Hair follicle dermal papilla cell (primary cell): Measurements from ENCODE around the gene MRPL48. TPM values are rescaled to one million over a fixed set of nuclear protein-coding genes. Genes with fewer than 3 reads are reported as not detected.

ENCODE experiments used
- total RNA-seq: library from RNA; depleted of rRNA; stranded (reverse); fragments of >200 nt; gene quantifications from 2 replicates; pipeline ENCODE4 v1.2.3, GENCODE V29; 2012

Gene MRPL48
- total RNA-seq = 13.3 and 14.2 TPM in 2 replicates

DNA sequence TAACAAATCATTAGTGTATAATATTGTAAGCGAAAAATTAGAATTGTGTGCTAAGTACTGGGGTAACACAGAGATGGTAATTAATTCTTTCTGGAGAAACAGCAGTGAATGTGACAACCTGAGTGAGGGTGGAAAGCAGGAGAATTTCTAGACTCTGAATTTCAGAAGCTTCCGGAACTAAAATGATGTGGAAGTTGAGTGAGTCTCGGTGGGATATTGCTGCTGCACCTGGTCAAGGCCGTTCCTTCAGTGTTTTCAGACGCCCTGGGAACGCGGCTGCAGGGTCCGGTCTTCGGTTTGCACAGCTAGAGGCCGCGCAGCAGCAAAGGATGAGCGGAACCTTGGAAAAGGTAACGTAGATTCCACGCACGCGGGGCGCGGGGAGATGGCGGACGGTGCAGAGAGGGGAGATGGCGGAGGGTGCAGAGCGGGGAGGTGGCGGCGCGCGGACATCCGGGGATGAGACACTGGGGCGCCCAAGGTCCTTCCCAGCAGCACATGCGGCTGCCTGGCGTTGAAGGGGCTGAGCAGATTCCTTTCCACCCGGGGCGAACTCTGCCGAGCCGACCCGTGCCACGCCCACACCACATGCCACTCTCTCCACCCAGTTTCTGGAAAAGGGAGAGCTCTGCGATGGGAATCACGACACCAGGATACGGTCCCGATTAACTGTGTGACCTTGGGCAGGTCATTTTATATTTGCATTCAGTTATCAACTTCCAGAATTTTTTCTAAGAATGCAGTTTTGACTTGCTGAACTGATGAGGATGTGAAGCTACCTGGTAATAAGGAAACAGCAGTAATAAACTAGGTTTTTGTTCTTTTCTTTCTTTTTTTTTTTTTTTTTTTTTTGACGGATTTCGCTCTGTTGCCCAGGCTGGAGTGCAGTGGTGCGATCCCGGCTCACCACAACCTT is at the start of gene MRPL48:
Gene MRPL48 (plus strand): TSS at position 232 of the 916 bp plus-strand sequence. CDS start 98 bp downstream, at position 330.

DNA sequence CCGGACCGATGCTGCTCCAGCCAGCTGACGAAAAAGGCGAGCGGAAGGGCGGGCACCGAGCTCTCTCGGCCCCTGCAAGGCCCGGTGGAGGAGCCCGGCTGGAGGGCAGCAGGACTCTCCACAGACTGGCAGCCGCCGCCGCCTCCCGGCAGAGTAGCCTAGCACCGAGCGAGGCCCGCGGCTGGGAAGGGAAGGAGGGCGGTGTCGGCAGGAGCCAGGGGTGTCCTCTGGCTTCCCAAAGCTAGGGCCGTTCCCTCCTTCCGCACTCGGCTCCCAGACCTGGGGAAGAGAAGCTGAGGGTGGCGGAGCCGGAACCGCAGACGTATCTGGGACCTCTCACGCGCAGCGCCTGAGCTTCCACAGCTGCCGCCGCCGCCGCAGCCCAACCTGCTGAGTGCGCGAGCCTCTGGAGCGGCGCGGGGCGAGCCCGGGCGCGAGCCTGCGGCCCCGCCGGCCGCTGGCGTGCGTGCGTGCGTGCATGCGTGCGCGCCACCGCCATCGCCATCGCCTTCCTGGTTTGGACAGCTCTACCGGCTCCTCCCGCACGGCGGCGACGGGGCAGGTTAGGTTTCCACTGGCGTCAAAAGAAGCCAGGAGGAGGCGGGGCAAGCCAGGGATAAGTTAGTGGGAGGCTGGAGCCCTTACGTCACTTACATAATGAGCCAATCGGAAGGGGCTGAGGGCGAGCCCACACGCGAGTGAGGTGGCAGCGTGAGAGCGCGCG is 26.8 kb upstream of the MRPL48 start, which contains the start of gene RAB6A:
Gene RAB6A (minus strand): TSS at position 396 of the 724 bp plus-strand sequence. CDS start 439 bp downstream, outside the sequence.

DNA sequence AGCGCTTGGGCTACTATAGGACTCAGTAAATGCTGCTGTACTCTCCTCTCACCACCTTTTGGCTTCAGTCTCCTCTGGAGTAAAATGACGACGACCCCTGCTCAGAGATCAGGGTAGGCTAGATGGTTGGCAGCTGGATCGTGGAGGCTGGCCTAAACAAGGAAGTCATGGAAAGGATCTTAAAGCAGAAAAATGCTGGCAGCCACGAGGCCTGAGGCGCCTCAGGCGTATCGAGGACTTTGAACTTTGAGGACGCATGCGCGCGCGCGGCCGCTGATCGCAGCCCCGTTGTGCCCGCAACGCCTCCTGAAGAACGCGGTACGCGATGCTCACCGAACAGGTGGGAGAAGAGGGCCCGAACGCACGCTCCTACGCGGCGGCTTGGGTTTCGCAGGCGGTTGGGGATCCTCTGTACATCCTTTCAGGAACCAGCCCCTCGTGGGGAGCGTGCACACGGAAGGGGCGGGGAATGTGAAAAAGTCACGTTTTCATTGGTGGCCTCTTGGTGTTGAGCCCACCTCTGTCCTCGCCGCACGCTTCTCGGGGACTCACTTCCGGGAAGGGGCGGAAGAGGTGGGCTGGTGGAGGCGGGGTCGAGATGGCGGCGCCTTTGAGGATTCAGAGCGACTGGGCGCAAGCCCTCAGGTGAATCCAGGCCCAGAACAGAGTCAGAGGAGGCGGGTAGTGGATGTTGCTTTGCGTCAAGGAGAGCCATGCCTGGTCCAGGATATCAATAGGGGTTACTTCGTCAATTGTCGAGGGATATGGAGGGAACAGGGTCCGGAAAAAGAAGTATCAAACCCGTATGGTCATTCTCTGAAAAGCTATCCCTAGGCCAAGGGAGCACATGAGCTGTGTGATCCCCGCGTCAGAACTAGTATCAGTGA is 89.0 kb downstream of the MRPL48 start, which contains the start of the genes COA4 and PAAF1:
Gene COA4 (minus strand): TSS at position 423 of the 887 bp plus-strand sequence. CDS start 3,468 bp downstream, outside the sequence.
Gene PAAF1 (plus strand): TSS at position 576 of the 887 bp plus-strand sequence. CDS start 23 bp downstream, at position 599.

Other genes starting within 250 kb of the MRPL48 start
- 45.9 and 50.3 TPM in 2 replicates for gene FAM168A, start 189.8 kb upstream of the MRPL48 start, total RNA-seq
- gene PLEKHB1, start 141.3 kb upstream of the MRPL48 start, total RNA-seq = 0.16 TPM in 1 of 2 replicates, not detected in the other
- 167 and 181 TPM in 2 replicates for gene RAB6A, start 26.8 kb upstream of the MRPL48 start, total RNA-seq
- gene COA4, start 89.0 kb downstream of the MRPL48 start, total RNA-seq = 39.6 and 60.0 TPM in 2 replicates
- gene PAAF1, start 89.1 kb downstream of the MRPL48 start, total RNA-seq = 5.2 and 7.1 TPM in 2 replicates
- gene DNAJB13, start 163.2 kb downstream of the MRPL48 start, total RNA-seq = 0.12 TPM in 1 of 2 replicates, not detected in the other
- gene UCP2, start 195.0 kb downstream of the MRPL48 start, total RNA-seq = 1.2 and 2.8 TPM in 2 replicates
- 0.16 and 0.36 TPM in 2 replicates for gene UCP3, start 221.2 kb downstream of the MRPL48 start, total RNA-seq